Peyer's patch (tissue), 4 donors: ENCODE data around the gene PCK1. TPM values are rescaled to one million over a fixed set of nuclear protein-coding genes. Genes with fewer than 3 reads are reported as not detected.
A peak's percentile ranks its signal among the peaks of the same experiment; 100 is the strongest.

Experiments
- DNase-seq, 3 donors: peaks; one replicate each; pipeline ENCODE4 v3.0.0-alpha.2; 2017 to 2019
- H3K27ac ChIP-seq, 4 donors: fragments of 200-600 bp; sonication (generic); one replicate each; pipeline ENCODE4 v1.5.1; 2016 to 2019
- H3K27me3 ChIP-seq, 2 donors: fragments of 200-600 bp; sonication (generic); one replicate each; pipeline ENCODE4 v1.5.1; 2019
- H3K36me3 ChIP-seq, 3 donors: fragments of 200-600 bp; sonication (generic); one replicate each; pipeline ENCODE4 v1.5.1; 2016 to 2019
- H3K4me1 ChIP-seq, 4 donors: fragments of 200-600 bp; sonication (generic); one replicate each; pipeline ENCODE4 v1.5.1; 2016 to 2019
- H3K4me3 ChIP-seq, 4 donors: fragments of 200-600 bp; sonication (generic); 1 replicate in 3 of 4; 2 replicates in 1 of 4; pipeline ENCODE4 v1.5.1; 2016 to 2019; ENCODE audit warnings: mild to moderate bottlenecking in 1 of 4
- H3K9me3 ChIP-seq, 4 donors: fragments of 200-600 bp; sonication (generic); one replicate each; pipeline ENCODE4 v1.5.1; 2016 to 2019; ENCODE audit warnings: mild to moderate bottlenecking in 1 of 4
- POLR2A ChIP-seq, 2 donors: fragments of 450-650 bp; IDR thresholded peaks; one replicate each; pipeline ENCODE4 v1.5.1; 2017; ENCODE audit warnings: antibody characterized with exemption in 2 of 2, mild to moderate bottlenecking in 2 of 2, moderate library complexity in 2 of 2
- total RNA-seq, 4 donors: library from RNA; depleted of rRNA; stranded (reverse); fragments of >200 nt; gene quantifications; one replicate each; pipeline ENCODE4 v1.1.0, GENCODE V29; 2016
- TF ChIP-seq, protein P1 (sequence below), 6 experiments: fragments of 450-650 bp in 4 of 6; fragments of 200-600 bp in 2 of 6; sonication (generic) in 1 of 6; IDR thresholded peaks; one replicate each; pipeline ENCODE4 v1.5.1; 2017 to 2019; ENCODE audit warnings: antibody characterized with exemption in 6 of 6, mild to moderate bottlenecking in 3 of 6, moderate library complexity in 1 of 6

PCK1 gene
- total RNA-seq, 4 donors from 2014 or later, result 98.2 to 2,194 (median 572) TPM

DNA sequence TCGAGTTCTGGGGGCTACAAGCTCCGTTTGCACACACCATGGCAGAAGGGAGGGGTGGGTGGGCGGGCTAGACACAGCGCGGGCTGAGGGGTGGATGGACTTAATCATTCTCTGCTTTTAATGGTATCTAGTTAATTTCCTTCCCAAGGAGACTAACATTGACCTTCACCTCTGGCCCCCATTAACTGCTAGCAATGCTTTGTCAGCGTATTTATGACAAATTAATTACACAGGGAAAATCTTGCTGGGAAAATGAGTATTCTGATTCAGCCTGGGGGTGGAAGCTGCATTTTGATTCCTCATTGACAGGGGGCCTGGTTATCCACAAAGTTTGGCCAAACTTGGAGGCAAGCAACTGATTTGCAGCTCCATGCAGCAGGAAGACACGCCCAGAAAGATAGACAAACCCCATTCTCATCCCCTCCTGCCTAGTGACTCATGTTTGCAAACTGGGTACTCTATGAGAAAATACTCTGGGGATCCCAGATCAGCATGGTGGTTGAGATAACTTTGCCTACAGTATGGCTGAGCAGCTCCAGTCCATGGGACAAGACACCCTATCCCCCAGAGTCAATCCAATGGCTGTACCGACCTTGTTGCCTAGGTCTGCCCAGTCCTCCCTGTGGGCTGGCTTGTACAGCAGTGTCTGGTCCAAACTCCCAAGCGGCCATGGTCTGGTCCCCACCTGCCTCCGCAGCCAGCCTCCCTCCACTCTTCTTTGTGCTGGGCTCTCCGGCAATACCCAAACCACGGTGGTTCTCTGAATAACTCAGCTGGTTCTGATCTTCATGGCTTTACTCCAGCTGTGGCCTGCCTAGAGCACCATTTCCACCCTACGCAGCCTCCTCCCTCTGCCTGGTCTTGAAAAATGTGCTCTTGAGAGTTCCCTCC lies 39.7 kb downstream of the PCK1 start:
- peaks cover 0 to 25% (median 4%) of the 10 kb centered on the region in 4 donors for H3K4me1 ChIP-seq
- DNase-seq, result no peak
- no peaks in the 10 kb centered on the region for H3K36me3 ChIP-seq
- TF ChIP-seq, protein P1, sequence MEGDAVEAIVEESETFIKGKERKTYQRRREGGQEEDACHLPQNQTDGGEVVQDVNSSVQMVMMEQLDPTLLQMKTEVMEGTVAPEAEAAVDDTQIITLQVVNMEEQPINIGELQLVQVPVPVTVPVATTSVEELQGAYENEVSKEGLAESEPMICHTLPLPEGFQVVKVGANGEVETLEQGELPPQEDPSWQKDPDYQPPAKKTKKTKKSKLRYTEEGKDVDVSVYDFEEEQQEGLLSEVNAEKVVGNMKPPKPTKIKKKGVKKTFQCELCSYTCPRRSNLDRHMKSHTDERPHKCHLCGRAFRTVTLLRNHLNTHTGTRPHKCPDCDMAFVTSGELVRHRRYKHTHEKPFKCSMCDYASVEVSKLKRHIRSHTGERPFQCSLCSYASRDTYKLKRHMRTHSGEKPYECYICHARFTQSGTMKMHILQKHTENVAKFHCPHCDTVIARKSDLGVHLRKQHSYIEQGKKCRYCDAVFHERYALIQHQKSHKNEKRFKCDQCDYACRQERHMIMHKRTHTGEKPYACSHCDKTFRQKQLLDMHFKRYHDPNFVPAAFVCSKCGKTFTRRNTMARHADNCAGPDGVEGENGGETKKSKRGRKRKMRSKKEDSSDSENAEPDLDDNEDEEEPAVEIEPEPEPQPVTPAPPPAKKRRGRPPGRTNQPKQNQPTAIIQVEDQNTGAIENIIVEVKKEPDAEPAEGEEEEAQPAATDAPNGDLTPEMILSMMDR (IDR thresholded peaks at IDR 0.05), result no peak
- H3K4me3 ChIP-seq, result no peak overlapping the region
- H3K9me3 ChIP-seq, result no peaks in the 10 kb centered on the region
- H3K27me3 ChIP-seq, result no peaks in the 10 kb centered on the region
- H3K27ac ChIP-seq, result no peak overlapping the region

DNA sequence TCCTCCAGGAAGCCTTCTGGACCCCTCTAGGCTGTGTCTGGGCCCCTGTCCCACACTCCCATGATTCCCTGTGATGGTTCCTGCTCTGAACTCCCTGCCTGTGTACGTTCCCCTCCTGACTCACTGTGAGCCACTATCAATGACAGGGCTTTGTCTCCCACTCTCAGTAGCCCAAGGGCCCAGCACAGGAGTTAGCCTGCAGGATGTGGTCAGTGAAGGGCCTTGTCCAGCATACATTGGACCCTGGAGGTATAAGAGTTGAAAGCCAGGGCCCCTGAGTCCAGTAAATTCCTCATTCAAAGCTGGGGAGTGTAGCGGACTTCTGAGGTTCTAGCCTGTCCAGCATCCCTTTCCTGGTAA lies 40.3 kb downstream of the PCK1 start:
- no peak overlapping the region for H3K27ac ChIP-seq
- TF ChIP-seq, protein P1 (IDR thresholded peaks at IDR 0.05), result no peak
- TF ChIP-seq POLR2A (IDR thresholded peaks at IDR 0.05), result no peak
- peaks cover 0 to 29% (median 4%) of the 10 kb centered on the region in 4 donors for H3K4me1 ChIP-seq
- no peak overlapping the region for H3K4me3 ChIP-seq
- H3K9me3 ChIP-seq, result no peaks in the 10 kb centered on the region
- no peak for DNase-seq
- H3K36me3 ChIP-seq, result no peaks in the 10 kb centered on the region
- no peaks in the 10 kb centered on the region for H3K27me3 ChIP-seq

DNA sequence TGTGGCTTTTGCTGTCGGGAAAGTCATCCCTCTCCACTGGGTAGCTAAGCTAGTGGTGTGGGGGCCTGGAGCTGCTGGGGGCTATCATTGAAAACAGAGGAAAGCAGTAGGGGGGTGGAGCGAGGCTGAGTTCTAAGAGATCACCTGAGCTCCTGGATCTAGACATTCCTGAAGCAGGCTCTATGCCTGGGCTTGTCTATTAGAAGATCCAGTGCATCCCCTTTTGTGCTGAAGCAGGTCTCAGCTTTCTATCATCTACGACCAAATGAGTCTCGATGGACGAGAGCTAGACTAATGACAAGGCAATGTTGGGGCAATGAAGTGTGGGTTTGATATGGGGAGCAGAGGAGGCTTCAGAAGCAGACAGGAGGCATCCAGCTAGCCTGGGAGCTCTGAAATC lies 40.8 kb downstream of the PCK1 start:
- DNase-seq, result peak in 1 of 3 donors; percentile 15
- H3K4me3 ChIP-seq, result no peak overlapping the region
- H3K27ac ChIP-seq, result no peak overlapping the region
- no peaks in the 10 kb centered on the region for H3K27me3 ChIP-seq
- TF ChIP-seq POLR2A (IDR thresholded peaks at IDR 0.05), result no peak
- TF ChIP-seq, protein P1 (IDR thresholded peaks at IDR 0.05), result no peak
- no peaks in the 10 kb centered on the region for H3K36me3 ChIP-seq
- peaks cover 0 to 27% (median 3%) of the 10 kb centered on the region in 4 donors for H3K4me1 ChIP-seq
- H3K9me3 ChIP-seq, result no peaks in the 10 kb centered on the region

DNA sequence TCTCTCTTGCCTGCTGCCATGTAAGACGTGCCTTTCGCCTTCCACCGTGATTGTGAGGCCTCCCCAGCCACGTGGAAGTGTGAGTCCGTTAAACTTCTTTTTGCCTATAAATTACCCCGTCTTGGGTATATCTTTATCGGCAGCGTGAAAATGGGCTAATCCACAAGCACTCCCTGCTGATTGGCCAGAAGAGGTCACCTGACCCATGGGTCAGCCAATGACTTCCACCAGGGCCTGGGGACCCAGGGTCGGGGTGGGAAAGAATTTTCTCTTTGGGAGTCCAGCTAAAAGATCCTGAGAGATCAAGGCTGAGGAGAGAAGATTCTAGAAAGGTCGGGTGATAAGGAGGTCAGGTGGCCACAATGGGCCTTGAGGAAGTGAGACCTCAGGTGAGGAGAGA lies 42.2 kb downstream of the PCK1 start:
- Histone ChIP-seq H3K36me3 (no peaks in the 10 kb centered on the region), H3K4me1 (peaks cover 0 to 21% (median 0%) of the 10 kb centered on the region in 4 donors), H3K4me3 (no peak overlapping the region), H3K27ac (peak overlapping the region in 1 of 4 donors; percentile 57), H3K27me3 (no peaks in the 10 kb centered on the region), H3K9me3 (no peaks in the 10 kb centered on the region)
- DNase-seq, result no peak
- TF ChIP-seq POLR2A (IDR thresholded peaks at IDR 0.05), result no peak
- TF ChIP-seq, protein P1 (IDR thresholded peaks at IDR 0.05), result no peak

DNA sequence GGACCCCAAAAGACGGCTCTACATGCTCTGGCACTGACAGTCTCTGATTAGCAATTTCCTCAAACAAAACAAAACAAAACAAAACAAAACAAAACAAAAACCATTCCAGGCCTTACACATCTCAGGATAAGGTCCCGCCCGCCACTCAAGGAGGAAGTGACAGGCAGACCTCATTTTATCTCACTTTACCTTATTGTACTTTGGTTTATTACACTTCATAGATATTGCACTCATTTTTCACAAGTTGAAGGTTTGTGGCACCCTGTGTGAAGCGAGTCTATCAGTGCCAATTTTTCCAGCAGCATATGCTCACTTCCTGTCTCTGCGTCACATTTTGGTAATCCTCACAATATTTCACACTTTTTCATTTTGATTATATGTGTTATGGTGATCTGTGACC lies 44.1 kb downstream of the PCK1 start:
- peak overlapping the region in 3 of 4 donors; percentile 29 to 68 (median 54) for H3K27ac ChIP-seq
- no peak overlapping the region for H3K4me3 ChIP-seq
- no peaks in the 10 kb centered on the region for H3K27me3 ChIP-seq
- H3K36me3 ChIP-seq, result no peaks in the 10 kb centered on the region
- H3K4me1 ChIP-seq, result peaks cover 0 to 21% (median 0%) of the 10 kb centered on the region in 4 donors
- TF ChIP-seq, protein P1 (IDR thresholded peaks at IDR 0.05), result no peak
- peak in 1 of 2 donors; percentile 11 for TF ChIP-seq POLR2A (IDR thresholded peaks at IDR 0.05)
- DNase-seq, result peak in 1 of 3 donors; percentile 65
- no peaks in the 10 kb centered on the region for H3K9me3 ChIP-seq
